Esophagus squamous epithelium (tissue), 4 donors: Measurements from ENCODE around the gene FNDC3A.

Experiments
- POLR2A ChIP-seq, 4 donors: fragments of 450-650 bp; IDR thresholded peaks; one replicate each; pipeline ENCODE4 v1.6.1; 2017; ENCODE audit warnings: antibody characterized with exemption in 4 of 4, mild to moderate bottlenecking in 4 of 4, moderate library complexity in 3 of 4
- TF ChIP-seq, protein P1 (sequence below), 6 experiments: fragments of 450-650 bp in 4 of 6; fragments of 200-600 bp in 2 of 6; sonication (generic) in 2 of 6; IDR thresholded peaks; one replicate each; pipeline ENCODE4 v1.5.1; 2016 to 2019; ENCODE audit warnings: antibody characterized with exemption in 6 of 6, mild to moderate bottlenecking in 4 of 6, moderate library complexity in 4 of 6

DNA sequence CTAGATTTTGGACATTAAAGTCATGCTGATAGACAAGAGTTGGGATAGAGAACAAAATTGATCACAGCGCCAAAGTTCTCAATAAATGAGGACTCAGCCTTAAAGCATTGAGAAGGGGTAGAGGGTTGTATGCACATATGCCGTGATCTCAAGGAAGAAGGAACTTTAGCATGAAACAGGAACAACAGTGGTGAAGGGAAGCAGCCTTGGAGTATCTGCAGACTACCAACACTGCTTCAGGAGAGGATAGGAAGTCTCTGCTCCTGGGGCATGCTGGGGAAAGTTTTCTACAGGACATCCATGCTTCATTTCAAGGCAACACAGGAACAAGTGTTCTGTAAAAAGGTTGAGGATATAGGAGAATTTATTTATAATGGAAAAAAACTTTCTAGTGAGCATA, 132.5 kb downstream of the FNDC3A start:
- TF ChIP-seq POLR2A (IDR thresholded peaks at IDR 0.05) = no peak
- TF ChIP-seq, protein P1, sequence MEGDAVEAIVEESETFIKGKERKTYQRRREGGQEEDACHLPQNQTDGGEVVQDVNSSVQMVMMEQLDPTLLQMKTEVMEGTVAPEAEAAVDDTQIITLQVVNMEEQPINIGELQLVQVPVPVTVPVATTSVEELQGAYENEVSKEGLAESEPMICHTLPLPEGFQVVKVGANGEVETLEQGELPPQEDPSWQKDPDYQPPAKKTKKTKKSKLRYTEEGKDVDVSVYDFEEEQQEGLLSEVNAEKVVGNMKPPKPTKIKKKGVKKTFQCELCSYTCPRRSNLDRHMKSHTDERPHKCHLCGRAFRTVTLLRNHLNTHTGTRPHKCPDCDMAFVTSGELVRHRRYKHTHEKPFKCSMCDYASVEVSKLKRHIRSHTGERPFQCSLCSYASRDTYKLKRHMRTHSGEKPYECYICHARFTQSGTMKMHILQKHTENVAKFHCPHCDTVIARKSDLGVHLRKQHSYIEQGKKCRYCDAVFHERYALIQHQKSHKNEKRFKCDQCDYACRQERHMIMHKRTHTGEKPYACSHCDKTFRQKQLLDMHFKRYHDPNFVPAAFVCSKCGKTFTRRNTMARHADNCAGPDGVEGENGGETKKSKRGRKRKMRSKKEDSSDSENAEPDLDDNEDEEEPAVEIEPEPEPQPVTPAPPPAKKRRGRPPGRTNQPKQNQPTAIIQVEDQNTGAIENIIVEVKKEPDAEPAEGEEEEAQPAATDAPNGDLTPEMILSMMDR (IDR thresholded peaks at IDR 0.05) = no peak
